D721Med (cell line): Measurements from ENCODE around the gene MFAP3L.

ENCODE experiments used
- DNase-seq: peaks from one replicate; pipeline ENCODE4 v3.0.0; 2011; ENCODE audit warnings: low spot score; ENCODE audit not compliant: insufficient read length
- FAIRE-seq: peaks from 2 replicates; lab custom pipeline; 2011; peaks lifted over from hg19 to GRCh38; lab: Jason Lieb, UNC
- TF ChIP-seq, protein P1 (sequence below): IDR thresholded peaks from 2 replicates; pipeline ENCODE4 v1.5.1; 2012; ENCODE audit warnings: mild to moderate bottlenecking, control low read depth; ENCODE audit not compliant: insufficient read depth; ENCODE audit errors: missing control alignments

The MFAP3L gene

DNA sequence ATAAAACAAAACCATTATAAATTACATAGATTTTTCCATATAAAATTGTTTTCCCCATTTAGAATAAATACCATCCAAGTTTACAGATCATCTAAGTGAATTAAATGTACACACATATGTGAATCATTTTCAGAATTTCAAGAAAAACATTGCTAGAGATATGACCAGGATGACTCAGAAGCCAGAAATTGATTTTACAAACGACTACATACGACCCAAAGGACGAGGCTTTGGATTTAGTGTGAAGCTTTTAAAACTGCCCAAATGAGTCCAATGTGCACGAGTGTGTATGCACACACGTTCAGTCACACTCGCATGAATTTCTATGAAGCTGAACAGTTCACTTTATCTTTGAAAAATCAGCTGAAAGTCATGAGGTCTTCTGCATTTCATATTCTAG, 37.9 kb downstream of the MFAP3L start:
- TF ChIP-seq, protein P1, sequence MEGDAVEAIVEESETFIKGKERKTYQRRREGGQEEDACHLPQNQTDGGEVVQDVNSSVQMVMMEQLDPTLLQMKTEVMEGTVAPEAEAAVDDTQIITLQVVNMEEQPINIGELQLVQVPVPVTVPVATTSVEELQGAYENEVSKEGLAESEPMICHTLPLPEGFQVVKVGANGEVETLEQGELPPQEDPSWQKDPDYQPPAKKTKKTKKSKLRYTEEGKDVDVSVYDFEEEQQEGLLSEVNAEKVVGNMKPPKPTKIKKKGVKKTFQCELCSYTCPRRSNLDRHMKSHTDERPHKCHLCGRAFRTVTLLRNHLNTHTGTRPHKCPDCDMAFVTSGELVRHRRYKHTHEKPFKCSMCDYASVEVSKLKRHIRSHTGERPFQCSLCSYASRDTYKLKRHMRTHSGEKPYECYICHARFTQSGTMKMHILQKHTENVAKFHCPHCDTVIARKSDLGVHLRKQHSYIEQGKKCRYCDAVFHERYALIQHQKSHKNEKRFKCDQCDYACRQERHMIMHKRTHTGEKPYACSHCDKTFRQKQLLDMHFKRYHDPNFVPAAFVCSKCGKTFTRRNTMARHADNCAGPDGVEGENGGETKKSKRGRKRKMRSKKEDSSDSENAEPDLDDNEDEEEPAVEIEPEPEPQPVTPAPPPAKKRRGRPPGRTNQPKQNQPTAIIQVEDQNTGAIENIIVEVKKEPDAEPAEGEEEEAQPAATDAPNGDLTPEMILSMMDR: no peak
- no peak for DNase-seq
- FAIRE-seq: no peak

DNA sequence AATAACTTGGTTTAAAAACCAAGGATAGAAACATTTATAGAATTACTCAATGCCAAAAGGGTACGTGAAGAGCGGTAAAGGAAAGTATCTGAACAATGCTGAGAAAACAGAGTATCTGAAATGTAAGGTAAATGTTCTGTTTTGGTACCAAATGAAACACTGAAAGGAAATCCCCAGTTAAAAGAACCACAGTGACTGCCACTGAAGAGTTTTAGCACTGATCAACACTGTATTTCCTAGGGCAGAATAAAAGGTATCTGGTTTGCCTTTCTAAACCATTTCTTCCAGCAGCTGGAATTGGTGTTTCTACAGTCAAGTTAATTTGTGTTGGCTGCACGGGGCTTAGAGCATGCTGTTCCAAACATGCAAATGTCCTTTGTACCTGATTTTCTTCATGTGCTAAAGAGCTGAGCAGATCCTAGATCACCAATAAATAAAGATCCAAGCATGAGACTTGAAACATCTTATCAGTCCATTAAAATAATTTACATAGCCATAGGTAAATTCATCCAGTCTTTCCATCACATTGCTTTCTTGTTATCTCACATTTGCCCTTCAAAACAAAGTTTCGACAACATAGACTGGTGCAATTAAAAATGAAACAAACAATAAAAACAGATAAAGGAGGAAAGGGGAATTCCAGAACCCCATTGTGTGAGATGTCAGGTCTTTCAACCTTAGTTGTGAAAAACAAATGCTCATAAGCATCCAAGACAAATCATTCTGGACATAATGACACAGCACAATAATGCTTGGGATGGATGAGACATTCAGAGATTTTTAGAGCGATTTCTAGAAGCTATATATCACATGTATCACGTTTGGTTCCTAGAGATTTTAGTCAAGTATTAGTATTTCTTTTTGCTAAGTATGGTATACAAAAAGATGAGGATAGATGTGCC, 38.6 kb downstream of the MFAP3L start:
- TF ChIP-seq, protein P1: no peak
- DNase-seq: no peak
- FAIRE-seq: peak; percentile 21

DNA sequence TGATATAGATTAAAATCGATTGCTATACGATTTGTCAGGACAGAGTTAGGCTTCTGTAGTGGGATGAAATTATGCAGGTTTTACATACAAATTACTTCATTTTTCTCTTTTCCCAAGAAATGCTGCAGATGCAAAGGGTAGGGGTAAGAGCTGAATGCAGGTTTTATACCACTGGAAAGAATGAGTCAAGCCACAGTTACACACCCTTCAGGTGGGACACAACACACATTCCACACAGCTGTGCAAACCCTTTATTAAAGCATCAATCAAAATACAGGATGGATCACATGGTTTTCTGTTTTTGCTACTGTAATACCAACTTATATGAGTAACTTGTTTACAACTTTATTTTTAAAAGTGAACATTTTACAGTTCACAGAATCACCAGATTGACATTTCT, 39.8 kb downstream of the MFAP3L start:
- FAIRE-seq: no peak
- TF ChIP-seq, protein P1: no peak
- no peak for DNase-seq

DNA sequence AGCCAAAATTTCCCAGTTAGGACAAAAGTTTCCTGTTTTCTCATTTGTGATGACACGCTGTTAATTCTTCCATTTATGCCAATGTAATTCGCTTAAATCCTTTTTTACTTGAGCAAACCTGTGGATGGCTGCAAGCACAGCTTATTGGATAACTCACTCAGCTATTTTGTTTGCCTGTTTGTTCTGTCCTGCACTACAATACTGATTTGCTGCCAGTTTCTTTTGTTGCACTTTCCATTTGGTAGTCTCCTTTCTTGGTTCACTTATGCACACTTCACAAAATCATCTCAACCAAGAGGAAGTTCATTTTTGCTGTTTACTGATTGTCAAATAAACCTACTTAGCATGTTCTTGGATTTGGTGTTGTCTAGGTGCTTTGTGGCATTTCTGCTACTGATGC, 40.3 kb downstream of the MFAP3L start:
- FAIRE-seq (peak; percentile 38), DNase-seq (no peak)
- TF ChIP-seq, protein P1: no peak

DNA sequence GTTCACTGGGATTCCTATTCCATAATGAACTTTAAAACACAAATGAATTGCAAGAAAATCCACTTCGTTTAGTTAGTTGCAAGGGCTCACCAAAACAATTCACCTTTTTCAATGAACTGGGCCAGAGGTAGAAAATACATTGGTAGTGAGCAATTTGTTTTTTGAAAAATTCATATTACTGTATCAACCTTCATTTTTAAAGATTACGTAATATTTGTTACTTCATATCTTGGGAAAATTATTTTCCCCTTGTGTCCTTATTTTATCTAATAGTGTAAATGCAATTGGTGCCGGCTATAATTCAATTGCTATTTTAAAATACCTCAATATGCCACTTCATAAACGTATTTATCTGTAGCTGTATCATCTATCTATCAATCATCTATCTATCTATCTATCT, 41.5 kb downstream of the MFAP3L start:
- FAIRE-seq (no peak), DNase-seq (no peak)
- TF ChIP-seq, protein P1: no peak

DNA sequence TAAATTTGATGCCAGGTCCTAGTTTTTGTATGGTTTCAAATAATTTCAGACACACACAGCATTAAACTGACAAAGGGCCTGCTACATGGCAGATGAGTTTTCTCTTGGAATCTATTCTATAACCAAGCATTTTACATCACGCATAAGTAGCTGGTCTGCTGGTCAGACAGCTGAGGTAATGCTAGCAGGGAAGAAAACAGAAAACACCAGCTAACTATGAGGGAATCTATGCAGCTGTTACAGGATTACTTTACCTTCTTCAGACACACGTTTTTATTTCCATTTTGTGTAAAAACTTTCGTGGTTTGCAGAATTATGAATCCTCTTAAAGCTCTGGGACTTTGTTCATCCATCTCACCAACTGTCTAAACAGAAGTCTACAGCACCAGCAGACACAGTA, 42.0 kb downstream of the MFAP3L start:
- FAIRE-seq (no peak), DNase-seq (no peak)

DNA sequence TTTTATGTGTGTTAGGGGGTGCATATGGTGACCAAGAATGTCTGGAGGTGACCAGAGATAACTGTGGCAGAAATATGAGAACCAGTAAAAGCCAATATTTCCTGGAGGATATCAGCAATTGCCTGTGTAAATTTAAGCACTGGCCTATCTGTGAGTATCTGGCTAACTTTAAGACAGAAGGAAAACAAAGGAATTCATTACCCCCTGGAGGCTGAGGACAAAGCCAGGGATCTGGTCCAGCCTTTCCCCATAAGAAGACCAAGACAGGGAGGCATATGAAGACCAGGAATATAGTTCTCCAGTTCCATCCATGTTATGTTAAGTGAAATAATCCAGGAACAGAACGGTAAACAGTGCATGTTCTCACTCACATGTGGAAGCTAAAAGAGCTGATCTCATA, 49.2 kb downstream of the MFAP3L start:
- no peak for DNase-seq

More for the DNA sequence above, 42.0 kb downstream of the MFAP3L start:
- TF ChIP-seq, protein P1: no peak

More for the DNA sequence above, 49.2 kb downstream of the MFAP3L start:
- TF ChIP-seq, protein P1: no peak
- FAIRE-seq: no peak
